Esophagus (tissue), 2 donors: ENCODE data around the gene TFIP11. TPM values are rescaled to one million over a fixed set of nuclear protein-coding genes. Genes with fewer than 3 reads are reported as not detected.

Experiments
- H3K27ac ChIP-seq, 2 donors: one replicate each; pipeline ENCODE4 v1.5.1; 2013; ENCODE audit warnings: low read depth in 2 of 2, mild to moderate bottlenecking in 2 of 2, inconsistent platforms in 1 of 2, low read length in 1 of 2, moderate library complexity in 1 of 2
- H3K27me3 ChIP-seq, 2 donors: one replicate each; pipeline ENCODE4 v1.6.1; 2013; ENCODE audit warnings: low read length in 2 of 2, control low read depth in 1 of 2, mild to moderate bottlenecking in 1 of 2; ENCODE audit not compliant: insufficient read depth in 2 of 2, control insufficient read depth in 1 of 2
- H3K36me3 ChIP-seq, 2 donors: one replicate each; pipeline ENCODE4 v1.6.1; 2013; ENCODE audit warnings: low read length in 1 of 2; ENCODE audit not compliant: control insufficient read depth in 2 of 2, insufficient read depth in 2 of 2
- H3K4me1 ChIP-seq, 2 donors: one replicate each; pipeline ENCODE4 v1.6.1; 2013; ENCODE audit warnings: low read length in 1 of 2; ENCODE audit not compliant: control insufficient read depth in 2 of 2, insufficient read depth in 2 of 2
- H3K4me3 ChIP-seq, 2 donors: one replicate each; pipeline ENCODE4 v1.5.1; 2013; ENCODE audit warnings: low read length in 2 of 2, mild to moderate bottlenecking in 2 of 2, low read depth in 1 of 2, moderate library complexity in 1 of 2
- H3K9me3 ChIP-seq, 2 donors: one replicate each; pipeline ENCODE4 v1.6.1; 2013; ENCODE audit warnings: mild to moderate bottlenecking in 2 of 2, low read depth in 1 of 2, low read length in 1 of 2, moderate library complexity in 1 of 2; ENCODE audit not compliant: control insufficient read depth in 2 of 2, insufficient read depth in 1 of 2
- WGBS, 2 donors: extraction: QIAGEN DNeasy Blood & Tissue Kit; methylation state at CpG; one replicate each; pipeline ENCODE4 v1.1.7; 2013; 5-methylcytosine and 5-hydroxymethylcytosine counted together
- polyA plus RNA-seq, 2 donors: library from polyadenylated mRNA; stranded (reverse); fragments of 200-250 nt; gene quantifications; one replicate each; pipeline ENCODE4 v1.2.3, GENCODE V29; 2013
- donor health status: healthy with polysubstance abuse.
- donor health status: Bipolar disorder and iron deficiency.

The TFIP11 gene
- polyA plus RNA-seq, 2 donors, result 19.7 to 21.5 TPM

- Histone ChIP-seq H3K9me3 (no peaks in the 10 kb centered on the region), H3K27me3 (no peaks in the 10 kb centered on the region), H3K4me1 (peaks cover 0 to 13% of the 10 kb centered on the region in 2 donors), H3K36me3 (peaks cover 4% of the 10 kb centered on the region in 2 donors), H3K27ac (peak within 1 kb of the TSS; percentile 90 to 91), H3K4me3 (peak within 1 kb of the TSS; percentile 72 to 84)
- 0% methylated on average over 73 to 85 of the region's 85 CpGs for WGBS, 2 donors
These were observed 28.6 kb downstream of the TFIP11 start, which contains the start of the genes HPS4 and SRRD for GRCh38 chr22:26483439-26484359. Gene HPS4 (minus strand): TSS chr22:26483783. CDS start chr22:26481762, 2,021 bp downstream. Gene SRRD (plus strand): TSS chr22:26483877. CDS start chr22:26483891, 14 bp downstream.

- whole genome bisulfite sequencing, 2 donors, result 9 to 11% methylated on average over 7 of the region's 7 CpGs
- peaks cover 0 to 14% of the 10 kb centered on the region in 2 donors for H3K4me1 ChIP-seq
These were observed 29.2 kb downstream of the TFIP11 start for GRCh38 chr22:26483043-26483438.

GRCh38 chr22:26482161-26482560 is 30.1 kb downstream of the TFIP11 start:
- Histone ChIP-seq H3K4me1 (peaks cover 0 to 14% of the 10 kb centered on the region in 2 donors), H3K27ac (no peak overlapping the region), H3K9me3 (no peaks in the 10 kb centered on the region), H3K36me3 (no peaks in the 10 kb centered on the region), H3K4me3 (no peak overlapping the region), H3K27me3 (no peaks in the 10 kb centered on the region)
- WGBS, 2 donors, result 50 to 61% methylated on average over 5 of the region's 5 CpGs

More at GRCh38 chr22:26483043-26483438, 29.2 kb downstream of the TFIP11 start:
- peak overlapping the region; percentile 90 to 91 for H3K27ac ChIP-seq
- H3K9me3 ChIP-seq, result no peaks in the 10 kb centered on the region
- no peaks in the 10 kb centered on the region for H3K27me3 ChIP-seq
- peak overlapping the region; percentile 72 to 84 for H3K4me3 ChIP-seq
- no peaks in the 10 kb centered on the region for H3K36me3 ChIP-seq

GRCh38 chr22:26481694-26482093 is 30.6 kb downstream of the TFIP11 start:
- H3K27me3 ChIP-seq, result no peaks in the 10 kb centered on the region
- H3K27ac ChIP-seq, result peak overlapping the region; percentile 20 to 28
- H3K36me3 ChIP-seq, result peaks cover 2% of the 10 kb centered on the region in 2 donors
- H3K4me1 ChIP-seq, result peaks cover 1 to 14% of the 10 kb centered on the region in 2 donors
- no peak overlapping the region for H3K4me3 ChIP-seq
- 78 to 80% methylated on average over 4 of the region's 4 CpGs for WGBS, 2 donors
- no peaks in the 10 kb centered on the region for H3K9me3 ChIP-seq

GRCh38 chr22:26481112-26481693 is 31.1 kb downstream of the TFIP11 start:
- H3K4me3 ChIP-seq, result no peak overlapping the region
- WGBS, 2 donors, result 53 to 59% methylated on average over 6 of the region's 6 CpGs
- H3K4me1 ChIP-seq, result peaks cover 2 to 14% of the 10 kb centered on the region in 2 donors
- no peaks in the 10 kb centered on the region for H3K9me3 ChIP-seq
- H3K36me3 ChIP-seq, result peaks cover 2% of the 10 kb centered on the region in 2 donors
- no peaks in the 10 kb centered on the region for H3K27me3 ChIP-seq
- peak overlapping the region; percentile 22 to 86 for H3K27ac ChIP-seq

GRCh38 chr22:26480611-26480932 is 31.7 kb downstream of the TFIP11 start:
- Histone ChIP-seq H3K27ac (peak overlapping the region; percentile 22 to 86), H3K4me3 (no peak overlapping the region), H3K27me3 (no peaks in the 10 kb centered on the region), H3K36me3 (peaks cover 2% of the 10 kb centered on the region in 2 donors), H3K4me1 (peaks cover 2 to 14% of the 10 kb centered on the region in 2 donors), H3K9me3 (no peaks in the 10 kb centered on the region)
- WGBS, 2 donors, result 80 to 92% methylated on average over 2 of the region's 2 CpGs

GRCh38 chr22:26479792-26480610 is 32.3 kb downstream of the TFIP11 start:
- Histone ChIP-seq H3K9me3 (no peaks in the 10 kb centered on the region), H3K36me3 (peaks cover 2% of the 10 kb centered on the region in 2 donors), H3K4me3 (peak overlapping the region in 1 of 2 donors; percentile 5), H3K4me1 (peaks cover 2 to 14% of the 10 kb centered on the region in 2 donors), H3K27me3 (no peaks in the 10 kb centered on the region), H3K27ac (peak overlapping the region; percentile 46 to 86)
- 66 to 71% methylated on average over 12 of the region's 12 CpGs for WGBS, 2 donors

GRCh38 chr22:26479043-26479791 is 33.1 kb downstream of the TFIP11 start:
- H3K4me1 ChIP-seq, result peaks cover 2 to 12% of the 10 kb centered on the region in 2 donors
- H3K36me3 ChIP-seq, result peaks cover 2% of the 10 kb centered on the region in 2 donors
- H3K27ac ChIP-seq, result peak overlapping the region; percentile 46 to 63
- H3K9me3 ChIP-seq, result no peaks in the 10 kb centered on the region
- H3K27me3 ChIP-seq, result no peaks in the 10 kb centered on the region
- WGBS, 2 donors, result 33 to 35% methylated on average over 12 of the region's 12 CpGs
- peak overlapping the region in 1 of 2 donors; percentile 5 for H3K4me3 ChIP-seq
